Measurements from ENCODE around the gene APBA3. TPM values are rescaled to one million over a fixed set of nuclear protein-coding genes. Genes with fewer than 3 reads are reported as not detected.

APBA3 gene
- total and polyA plus RNA-seq, 2 of the 4 experiments (the other 2 are of a cell fraction), result 9.5 to 18.4 TPM

GRCh38 chr19:3775831-3776230, 14.3 kb upstream of the APBA3 start:
- Histone ChIP-seq H3K23ac (ENCODE audit: low read depth, low read length) (no peak overlapping the region), H3K36me3 (ENCODE audit: control insufficient read depth, insufficient read depth, low read length) (no peaks in the 10 kb centered on the region), H2AFZ (replicated peaks; ENCODE audit: low read length, poor library complexity) (no peak overlapping the region), H3K27ac (ENCODE audit: insufficient read depth, low read length) (no peak overlapping the region), H3K4me2 (ENCODE audit: low read depth, low read length) (no peak overlapping the region), H2BK20ac (ENCODE audit: low read depth, low read length) (no peak overlapping the region), H3K4me1 (ENCODE audit: control insufficient read depth, insufficient read depth, low read length) (no peaks in the 10 kb centered on the region), H3K56ac (ENCODE audit: extremely low read depth, insufficient read depth, low read length) (no peak overlapping the region), H4K8ac (ENCODE audit: low read depth in 2 of 2, low read length in 2 of 2) (no peak overlapping the region), H3K9ac (ENCODE audit: low read depth, low read length) (no peak overlapping the region), H3K9me3 (ENCODE audit: control insufficient read depth, insufficient read depth, low read length) (peaks cover 2% of the 10 kb centered on the region), H3K79me1 (ENCODE audit: low read depth in 1 of 2, low read length in 2 of 2) (no peaks in the 10 kb centered on the region), H2AK5ac (ENCODE audit: low read depth, low read length) (no peak overlapping the region), H2BK15ac (ENCODE audit: low read depth, low read length) (no peak overlapping the region), H4K5ac (ENCODE audit: low read depth, low read length) (no peak overlapping the region), H2BK120ac (ENCODE audit: low read depth, low read length) (no peak overlapping the region), H3K4ac (ENCODE audit: low read depth, low read length) (no peak overlapping the region), H3K9me1 (ENCODE audit: insufficient read depth, low read length) (no peaks in the 10 kb centered on the region), H3K14ac (replicated peaks; ENCODE audit: low read depth, low read length) (no peak overlapping the region), H2AK9ac (replicated peaks; ENCODE audit: low read depth, low read length, poor library complexity) (no peak overlapping the region), H4K91ac (ENCODE audit: insufficient read depth, low read depth, low read length) (no peak overlapping the region), H3K27me3 (ENCODE audit: control insufficient read depth, insufficient read depth, low read length) (peaks cover 5% of the 10 kb centered on the region; the same call in 1 of the 2 replicates), H2BK5ac (ENCODE audit: low read depth, low read length, poor library complexity, severe bottlenecking) (no peak overlapping the region), H4K20me1 (ENCODE audit: insufficient read depth, low read length) (no peaks in the 10 kb centered on the region), H3K18ac (ENCODE audit: low read depth, low read length) (no peak overlapping the region), H3K4me3 (ENCODE audit: insufficient read depth, low read depth, low read length) (no peak overlapping the region)
- ChIA-PET POLR2A (ENCODE audit: unreplicated experiment) (no interaction called here), CTCF (no interaction called here)
- no CpG with 5 or more reads among the region's 5 CpGs for WGBS, 2 experiments (ENCODE audit: extremely low coverage in 2 of 2, insufficient read length in 1 of 2)
- intact Hi-C loops (cut with micrococcal nuclease) (no loop called here), in situ Hi-C loops (cut with MboI; ENCODE audit: low sequenced_read_pairs) (no loop called here), dilution Hi-C loops (cut with HindIII; ENCODE audit: low sequenced_read_pairs, unreplicated experiment) (no loop called here)
- TF ChIP-seq POLR2A (IDR thresholded peaks at IDR 0.05; ENCODE audit: low read depth, low read length) (no peak), ELK1 (IDR thresholded peaks at IDR 0.05; ENCODE audit: borderline replicate concordance, low read depth, low read length) (no peak), RCOR1 (IDR thresholded peaks at IDR 0.05; ENCODE audit: insufficient replicate concordance, low read length) (no peak), USF2 (IDR thresholded peaks at IDR 0.05; ENCODE audit: low read depth, low read length) (no peak), RFX5 (IDR thresholded peaks at IDR 0.05; ENCODE audit: low read depth, low read length) (no peak), SMC3 (IDR thresholded peaks at IDR 0.05; ENCODE audit: low read depth, low read length) (no peak)
- TF ChIP-seq, protein P1, sequence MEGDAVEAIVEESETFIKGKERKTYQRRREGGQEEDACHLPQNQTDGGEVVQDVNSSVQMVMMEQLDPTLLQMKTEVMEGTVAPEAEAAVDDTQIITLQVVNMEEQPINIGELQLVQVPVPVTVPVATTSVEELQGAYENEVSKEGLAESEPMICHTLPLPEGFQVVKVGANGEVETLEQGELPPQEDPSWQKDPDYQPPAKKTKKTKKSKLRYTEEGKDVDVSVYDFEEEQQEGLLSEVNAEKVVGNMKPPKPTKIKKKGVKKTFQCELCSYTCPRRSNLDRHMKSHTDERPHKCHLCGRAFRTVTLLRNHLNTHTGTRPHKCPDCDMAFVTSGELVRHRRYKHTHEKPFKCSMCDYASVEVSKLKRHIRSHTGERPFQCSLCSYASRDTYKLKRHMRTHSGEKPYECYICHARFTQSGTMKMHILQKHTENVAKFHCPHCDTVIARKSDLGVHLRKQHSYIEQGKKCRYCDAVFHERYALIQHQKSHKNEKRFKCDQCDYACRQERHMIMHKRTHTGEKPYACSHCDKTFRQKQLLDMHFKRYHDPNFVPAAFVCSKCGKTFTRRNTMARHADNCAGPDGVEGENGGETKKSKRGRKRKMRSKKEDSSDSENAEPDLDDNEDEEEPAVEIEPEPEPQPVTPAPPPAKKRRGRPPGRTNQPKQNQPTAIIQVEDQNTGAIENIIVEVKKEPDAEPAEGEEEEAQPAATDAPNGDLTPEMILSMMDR (conservative IDR thresholded peaks at IDR 0.05; ENCODE audit: low read depth, low read length), result no peak
- DNase-seq (no peak), ATAC-seq (ENCODE audit: low read depth) (no peak)
- BruUV-seq (replicated peaks), result no TSS peak
